GM21717 (cell line): ENCODE measurements around the gene CARD9.

Source experiments
- ATAC-seq: cut with Tn5 transposase; IDR thresholded peaks from one replicate; pipeline ENCODE4 v1.9.1; 2021; ENCODE audit warnings: mild to moderate bottlenecking, moderate library complexity; ENCODE audit not compliant: unreplicated experiment

The CARD9 gene

GRCh38 chr9:136381966-136382513, 8.6 kb upstream of the CARD9 start:
- ATAC-seq, result no peak

- ATAC-seq, result no peak
Observed at GRCh38 chr9:136381311-136381710, 7.8 kb upstream of the CARD9 start.

GRCh38 chr9:136380381-136380780, 6.9 kb upstream of the CARD9 start:
- ATAC-seq, result no peak

GRCh38 chr9:136379891-136380290, 6.4 kb upstream of the CARD9 start:
- ATAC-seq, result no peak

GRCh38 chr9:136379401-136379800, 5.9 kb upstream of the CARD9 start:
- ATAC-seq, result no peak

GRCh38 chr9:136379003-136379287, 5.5 kb upstream of the CARD9 start:
- no peak for ATAC-seq

- no peak for ATAC-seq
Observed at GRCh38 chr9:136378170-136379002, 4.9 kb upstream of the CARD9 start.

- ATAC-seq, result no peak
Observed at GRCh38 chr9:136377341-136378169, 4.1 kb upstream of the CARD9 start.

GRCh38 chr9:136376457-136376856, 3.0 kb upstream of the CARD9 start:
- no peak for ATAC-seq

GRCh38 chr9:136375096-136375495, 1.6 kb upstream of the CARD9 start:
- ATAC-seq, result no peak

GRCh38 chr9:136374183-136374575, 710 bp upstream of the CARD9 start:
- no peak for ATAC-seq

GRCh38 chr9:136372561-136373299, 739 bp downstream of the CARD9 start:
- ATAC-seq, result no peak

- no peak for ATAC-seq
Observed at GRCh38 chr9:136372006-136372405, 1.5 kb downstream of the CARD9 start.

GRCh38 chr9:136371533-136371880, 2.0 kb downstream of the CARD9 start:
- ATAC-seq, result no peak

- no peak for ATAC-seq
Observed at GRCh38 chr9:136370687-136371532, 2.6 kb downstream of the CARD9 start.

- no peak for ATAC-seq
Observed at GRCh38 chr9:136370037-136370436, 3.4 kb downstream of the CARD9 start.

- no peak for ATAC-seq
Observed at GRCh38 chr9:136368190-136368589, 5.3 kb downstream of the CARD9 start.

- ATAC-seq, result no peak
Observed at GRCh38 chr9:136367296-136368145, 5.9 kb downstream of the CARD9 start.

- ATAC-seq, result no peak
Observed at GRCh38 chr9:136366826-136367225, 6.6 kb downstream of the CARD9 start.
